ENCODE results near the gene IL18R1. TPM values are rescaled to one million over a fixed set of nuclear protein-coding genes. Genes with fewer than 3 reads are reported as not detected.

The IL18R1 gene
- total RNA-seq, 3 donors from 2014 or later: 7.0 to 7.7 (median 7.2) TPM

DNA sequence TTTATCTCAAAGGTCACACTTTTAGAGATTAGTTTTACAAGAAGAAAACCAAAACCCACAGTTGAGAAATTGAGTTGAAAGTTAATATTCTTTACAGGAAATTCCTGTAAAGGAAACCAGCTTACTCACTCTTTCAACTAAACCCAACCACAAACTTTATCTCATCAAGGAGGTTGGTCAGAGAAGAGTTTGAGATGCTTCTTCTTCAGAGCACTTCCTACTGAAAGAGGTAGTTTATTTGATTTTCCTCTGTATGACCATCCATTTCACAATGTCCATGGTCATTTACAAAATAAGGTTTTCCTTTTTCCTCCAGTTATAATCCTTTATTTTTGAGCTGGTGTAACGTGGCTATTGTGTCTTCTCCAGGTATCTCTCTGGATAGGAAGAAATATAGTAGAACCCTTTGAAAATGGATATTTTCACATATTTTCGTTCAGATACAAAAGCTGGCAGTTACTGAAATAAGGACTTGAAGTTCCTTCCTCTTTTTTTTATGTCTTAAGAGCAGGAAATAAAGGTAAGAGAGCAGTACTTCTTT, 62.9 kb downstream of the IL18R1 start:
- no peak overlapping the region for H3K27ac ChIP-seq
- DNase-seq (ENCODE audit: low spot score in 2 of 2): no peak
- no peaks in the 10 kb centered on the region for H3K9me3 ChIP-seq
- intact Hi-C loops (cut with DNase I; ENCODE audit: low total_unique reads): no loop called here
- no peaks in the 10 kb centered on the region for H3K36me3 ChIP-seq
- no peak for TF ChIP-seq CTCF (IDR thresholded peaks at IDR 0.05)
- no peak for TF ChIP-seq POLR2AphosphoS5 (IDR thresholded peaks at IDR 0.05)
- TF ChIP-seq POLR2A (IDR thresholded peaks at IDR 0.05): no peak
- peaks cover 0 to 5% of the 10 kb centered on the region in 2 donors for H3K27me3 ChIP-seq
- H3K4me3 ChIP-seq: no peak overlapping the region
- no peaks in the 10 kb centered on the region for H3K4me1 ChIP-seq

GRCh38 chr2:102420290-102420689, 64.7 kb downstream of the IL18R1 start:
- Histone ChIP-seq H3K27me3 (peaks cover 0 to 5% of the 10 kb centered on the region in 2 donors), H3K9me3 (no peaks in the 10 kb centered on the region), H3K4me1 (no peaks in the 10 kb centered on the region), H3K27ac (no peak overlapping the region), H3K36me3 (no peaks in the 10 kb centered on the region), H3K4me3 (no peak overlapping the region)
- intact Hi-C loops (cut with DNase I; ENCODE audit: low total_unique reads): no loop called here
- no peak for TF ChIP-seq CTCF (IDR thresholded peaks at IDR 0.05)
- TF ChIP-seq POLR2AphosphoS5 (IDR thresholded peaks at IDR 0.05): no peak
- no peak for TF ChIP-seq POLR2A (IDR thresholded peaks at IDR 0.05)
- DNase-seq (ENCODE audit: low spot score in 2 of 2): no peak

GRCh38 chr2:102421890-102422759, 66.5 kb downstream of the IL18R1 start:
- H3K36me3 ChIP-seq: no peaks in the 10 kb centered on the region
- no peaks in the 10 kb centered on the region for H3K9me3 ChIP-seq
- H3K4me3 ChIP-seq: no peak overlapping the region
- no peaks in the 10 kb centered on the region for H3K4me1 ChIP-seq
- no peak for DNase-seq (ENCODE audit: low spot score in 2 of 2)
- H3K27ac ChIP-seq: no peak overlapping the region
- H3K27me3 ChIP-seq: peaks cover 0 to 5% of the 10 kb centered on the region in 2 donors
- TF ChIP-seq POLR2AphosphoS5 (IDR thresholded peaks at IDR 0.05): no peak
- no peak for TF ChIP-seq CTCF (IDR thresholded peaks at IDR 0.05)
- TF ChIP-seq POLR2A (IDR thresholded peaks at IDR 0.05): no peak
- intact Hi-C loops (cut with DNase I; ENCODE audit: low total_unique reads): no loop called here

GRCh38 chr2:102422910-102423309, 67.3 kb downstream of the IL18R1 start, which contains the start of gene IL18RAP:
Gene IL18RAP (plus strand): TSS chr2:102423160. CDS start chr2:102423278, 118 bp downstream.
- H3K36me3 ChIP-seq: no peaks in the 10 kb centered on the region
- DNase-seq (ENCODE audit: low spot score in 2 of 2): no peak
- H3K9me3 ChIP-seq: no peaks in the 10 kb centered on the region
- H3K4me1 ChIP-seq: no peaks in the 10 kb centered on the region
- TF ChIP-seq POLR2AphosphoS5 (IDR thresholded peaks at IDR 0.05) (no peak), CTCF (IDR thresholded peaks at IDR 0.05) (no peak), POLR2A (IDR thresholded peaks at IDR 0.05) (no peak)
- H3K4me3 ChIP-seq: no peak within 1 kb of the TSS
- H3K27me3 ChIP-seq: peaks cover 0 to 5% of the 10 kb centered on the region in 2 donors
- intact Hi-C loops (cut with DNase I; ENCODE audit: low total_unique reads): no loop called here
- H3K27ac ChIP-seq: no peak within 1 kb of the TSS

DNA sequence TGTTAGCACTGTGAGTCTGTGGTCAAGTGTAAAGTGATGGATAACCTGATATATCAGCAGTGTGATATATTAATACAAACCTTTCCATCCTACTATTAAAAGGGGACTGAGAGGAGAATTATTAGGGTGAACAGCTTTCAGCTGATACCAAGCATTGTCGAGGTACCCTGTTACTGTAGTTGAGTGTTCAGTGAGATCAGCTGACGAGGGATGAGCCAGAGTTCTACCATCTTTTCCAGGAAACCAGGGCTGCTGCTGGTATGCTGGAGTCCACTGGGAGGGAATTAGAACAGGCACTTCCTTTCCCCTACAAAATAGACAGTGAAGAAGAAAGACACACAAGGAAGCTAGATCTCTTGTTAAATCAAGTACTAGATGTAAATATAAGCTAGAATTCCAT, 67.8 kb downstream of the IL18R1 start:
- DNase-seq (ENCODE audit: low spot score in 2 of 2): no peak
- intact Hi-C loops (cut with DNase I; ENCODE audit: low total_unique reads): no loop called here
- no peak overlapping the region for H3K4me3 ChIP-seq

More for the DNA sequence above, 67.8 kb downstream of the IL18R1 start:
- peaks cover 0 to 5% of the 10 kb centered on the region in 2 donors for H3K27me3 ChIP-seq
- H3K36me3 ChIP-seq: no peaks in the 10 kb centered on the region
- H3K9me3 ChIP-seq: no peaks in the 10 kb centered on the region
- H3K27ac ChIP-seq: no peak overlapping the region
- H3K4me1 ChIP-seq: no peaks in the 10 kb centered on the region
- no peak for TF ChIP-seq POLR2A (IDR thresholded peaks at IDR 0.05)
- TF ChIP-seq POLR2AphosphoS5 (IDR thresholded peaks at IDR 0.05): no peak
- TF ChIP-seq CTCF (IDR thresholded peaks at IDR 0.05): no peak
